GM20000 (cell line): ENCODE results near the gene CNOT1.

ENCODE experiments used
- DNase-seq: peaks from one replicate; pipeline ENCODE4 v3.0.0; 2012; ENCODE audit warnings: low spot score
- TF ChIP-seq, protein P1 (sequence below): IDR thresholded peaks from 2 replicates; pipeline ENCODE4 v1.5.1; 2012; ENCODE audit warnings: mild to moderate bottlenecking, control low read depth; ENCODE audit errors: extremely low read depth, missing control alignments

Gene CNOT1

GRCh38 chr16:58542291-58542690, 87.3 kb downstream of the CNOT1 start:
- DNase-seq: no peak
- TF ChIP-seq, protein P1, sequence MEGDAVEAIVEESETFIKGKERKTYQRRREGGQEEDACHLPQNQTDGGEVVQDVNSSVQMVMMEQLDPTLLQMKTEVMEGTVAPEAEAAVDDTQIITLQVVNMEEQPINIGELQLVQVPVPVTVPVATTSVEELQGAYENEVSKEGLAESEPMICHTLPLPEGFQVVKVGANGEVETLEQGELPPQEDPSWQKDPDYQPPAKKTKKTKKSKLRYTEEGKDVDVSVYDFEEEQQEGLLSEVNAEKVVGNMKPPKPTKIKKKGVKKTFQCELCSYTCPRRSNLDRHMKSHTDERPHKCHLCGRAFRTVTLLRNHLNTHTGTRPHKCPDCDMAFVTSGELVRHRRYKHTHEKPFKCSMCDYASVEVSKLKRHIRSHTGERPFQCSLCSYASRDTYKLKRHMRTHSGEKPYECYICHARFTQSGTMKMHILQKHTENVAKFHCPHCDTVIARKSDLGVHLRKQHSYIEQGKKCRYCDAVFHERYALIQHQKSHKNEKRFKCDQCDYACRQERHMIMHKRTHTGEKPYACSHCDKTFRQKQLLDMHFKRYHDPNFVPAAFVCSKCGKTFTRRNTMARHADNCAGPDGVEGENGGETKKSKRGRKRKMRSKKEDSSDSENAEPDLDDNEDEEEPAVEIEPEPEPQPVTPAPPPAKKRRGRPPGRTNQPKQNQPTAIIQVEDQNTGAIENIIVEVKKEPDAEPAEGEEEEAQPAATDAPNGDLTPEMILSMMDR: no peak

- no peak for DNase-seq
- TF ChIP-seq, protein P1: no peak
These were observed 87.9 kb downstream of the CNOT1 start for GRCh38 chr16:58541711-58542110.

DNA sequence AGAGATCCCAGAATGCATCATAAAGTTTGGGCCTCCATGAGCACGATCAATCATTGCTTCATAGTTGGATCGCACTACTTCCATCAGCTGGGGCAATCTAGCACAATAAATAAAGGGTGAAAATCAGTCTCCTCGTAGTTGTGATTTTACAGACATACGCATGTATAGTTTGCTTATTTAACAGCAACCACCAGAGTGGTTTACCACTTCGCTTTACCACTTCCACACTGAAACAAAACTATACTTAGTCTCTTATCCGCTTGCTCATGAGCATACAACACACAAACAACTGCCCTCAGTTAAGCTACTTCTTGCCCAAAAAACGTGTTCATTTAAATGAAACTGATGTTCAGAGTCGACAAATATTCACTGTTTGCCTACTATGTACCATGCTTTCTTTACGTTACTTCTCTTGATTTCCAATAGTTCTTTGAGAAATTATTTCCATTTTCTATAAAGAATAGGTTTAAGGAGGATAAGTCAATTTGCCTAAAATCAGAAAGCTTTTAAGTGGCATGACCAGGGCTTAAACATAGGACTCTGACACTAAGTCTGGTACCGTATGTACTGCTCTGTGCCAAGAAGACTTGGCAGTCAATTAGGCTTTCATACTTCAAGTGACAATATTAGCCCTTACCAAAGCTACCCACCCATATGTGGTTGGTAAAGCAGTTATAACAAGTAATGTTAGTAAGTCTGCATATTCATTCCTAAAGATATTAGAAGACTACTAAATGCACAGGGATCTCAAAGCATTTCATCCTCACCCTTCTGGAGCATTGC, 92.3 kb downstream of the CNOT1 start:
- TF ChIP-seq, protein P1: no peak
- no peak for DNase-seq

DNA sequence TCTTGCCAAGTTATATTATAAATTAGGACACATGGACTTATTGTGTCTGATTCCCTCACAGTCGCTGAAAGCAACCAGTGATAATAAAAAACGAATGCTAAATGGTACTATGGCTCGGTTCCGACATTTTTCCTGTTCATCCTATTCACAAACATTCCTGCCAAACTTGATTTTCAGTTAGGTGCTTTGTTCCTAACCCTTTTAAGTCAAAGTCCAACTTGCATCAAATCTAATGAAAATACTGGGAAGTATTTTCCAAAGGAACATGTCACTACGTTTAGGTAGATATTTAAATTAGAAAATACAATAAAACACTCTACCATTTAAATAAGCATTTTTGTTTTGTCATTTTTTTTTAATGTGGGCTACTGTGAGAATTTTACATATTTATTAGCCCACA, 93.3 kb downstream of the CNOT1 start:
- TF ChIP-seq, protein P1: no peak

GRCh38 chr16:58535100-58535499, 94.5 kb downstream of the CNOT1 start:
- DNase-seq: no peak
- TF ChIP-seq, protein P1: no peak

More for the DNA sequence above, 93.3 kb downstream of the CNOT1 start:
- DNase-seq: no peak

DNA sequence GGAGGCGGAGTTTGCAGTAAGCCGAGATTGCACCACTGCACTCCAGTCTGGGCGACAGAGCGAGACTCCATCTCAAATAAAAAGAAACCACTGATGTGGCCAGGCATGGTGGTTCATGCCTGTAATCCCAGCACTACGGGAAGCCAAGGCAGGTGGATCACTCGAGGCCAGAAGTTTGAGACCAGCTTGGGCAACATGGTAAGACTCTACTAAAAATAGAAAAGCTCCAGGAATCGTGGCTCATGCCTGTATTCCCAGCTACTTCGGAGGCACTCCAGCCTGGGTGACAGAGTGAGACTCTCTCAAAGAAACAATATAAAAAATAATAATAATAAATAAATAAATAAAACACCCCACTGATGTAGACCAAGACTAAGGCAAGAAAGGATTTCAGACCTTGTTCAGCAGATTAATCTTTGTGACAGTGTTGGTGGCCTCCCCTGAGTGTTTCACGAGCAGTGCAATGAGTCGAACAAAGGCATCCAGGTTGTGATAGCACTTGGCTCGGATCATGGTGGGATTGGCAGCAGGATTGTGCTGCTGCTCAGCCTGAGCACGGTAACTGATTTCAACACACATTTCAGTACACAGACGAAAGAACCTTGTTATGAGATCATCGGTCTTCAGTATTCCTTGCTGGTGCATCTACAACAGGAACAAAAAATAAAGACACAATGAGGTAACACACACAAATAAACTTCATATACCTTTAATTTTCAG, 95.7 kb downstream of the CNOT1 start:
- TF ChIP-seq, protein P1: no peak

DNA sequence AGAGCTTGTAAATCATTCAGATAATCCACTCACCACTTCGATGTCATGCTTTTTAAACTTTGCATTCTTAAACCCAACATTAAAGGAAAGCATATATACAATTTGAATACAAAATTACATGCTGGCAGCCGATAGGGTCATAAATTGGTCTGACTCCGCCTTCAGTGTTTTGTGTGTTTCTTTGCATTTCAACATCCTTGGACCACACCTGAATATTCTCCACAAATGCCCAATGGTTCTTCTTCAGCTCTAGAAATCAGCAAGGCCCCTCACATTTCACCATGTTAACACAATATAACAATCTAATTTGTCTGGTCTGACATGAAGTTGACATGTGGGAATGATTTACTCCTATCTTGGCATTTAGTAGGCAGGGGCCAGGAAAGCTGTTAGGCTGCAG, 97.2 kb downstream of the CNOT1 start:
- DNase-seq: no peak
- TF ChIP-seq, protein P1: no peak

More for the DNA sequence above, 95.7 kb downstream of the CNOT1 start:
- DNase-seq: no peak
